Activated CD4-positive, alpha-beta T cell treated with anti-CD3 and anti-CD28 coated beads for 4 hours (primary cell): Measurements from ENCODE around the gene PRAC1.
"Not testable (repeated sequence)": the region's sequence is repeated elsewhere in the genome, so short reads cannot be mapped to it uniquely, and the experiment has no call there.

Source experiments
- DNase-seq, 2 donors: peaks; one replicate each; pipeline ENCODE4 v3.0.0-alpha.2; 2020

The PRAC1 gene

GRCh38 chr17:48725288-48726064 is 3.2 kb upstream of the PRAC1 start:
- no peak for DNase-seq

GRCh38 chr17:48725004-48725287 is 2.6 kb upstream of the PRAC1 start:
- no peak for DNase-seq

- peak; percentile 74 to 80 for DNase-seq
These were observed 2.1 kb upstream of the PRAC1 start for GRCh38 chr17:48724251-48725003.

GRCh38 chr17:48723423-48724250 is 1.3 kb upstream of the PRAC1 start:
- no peak for DNase-seq

GRCh38 chr17:48722915-48723422 is 651 bp upstream of the PRAC1 start, which contains the start of gene PRAC2:
Gene PRAC2 (plus strand): TSS chr17:48723185. CDS start chr17:48724411, 1,226 bp downstream.
- DNase-seq, result no peak

GRCh38 chr17:48721009-48721402 is 1.3 kb downstream of the PRAC1 start:
- DNase-seq, result no peak

- DNase-seq, result no peak
These were observed 1.9 kb downstream of the PRAC1 start for GRCh38 chr17:48720266-48721008.

GRCh38 chr17:48719642-48720265 is 2.6 kb downstream of the PRAC1 start:
- no peak for DNase-seq

- no peak for DNase-seq
These were observed 3.3 kb downstream of the PRAC1 start for GRCh38 chr17:48718761-48719641.

- no peak for DNase-seq
These were observed 4.0 kb downstream of the PRAC1 start for GRCh38 chr17:48718227-48718760.

GRCh38 chr17:48717367-48718226 is 4.7 kb downstream of the PRAC1 start:
- no peak for DNase-seq

- not testable (repeated sequence) for DNase-seq
These were observed 5.8 kb downstream of the PRAC1 start for GRCh38 chr17:48716549-48716948.

- no peak for DNase-seq
These were observed 6.6 kb downstream of the PRAC1 start for GRCh38 chr17:48715496-48716399.

- DNase-seq, result no peak
These were observed 11.2 kb downstream of the PRAC1 start for GRCh38 chr17:48711128-48711527.

- DNase-seq, result no peak
These were observed 17.7 kb downstream of the PRAC1 start for GRCh38 chr17:48704361-48705248.

GRCh38 chr17:48701864-48702532 is 20.3 kb downstream of the PRAC1 start:
- no peak for DNase-seq

- DNase-seq, result no peak
These were observed 29.1 kb downstream of the PRAC1 start for GRCh38 chr17:48693178-48693577.
